ELF-1 (cell line): ENCODE measurements around the gene SMTNL1.

Experiments used
- DNase-seq: peaks from one replicate; pipeline ENCODE4 v3.0.0-alpha.2; 2016; ENCODE audit warnings: low read depth, low spot score

SMTNL1 gene

GRCh38 chr11:57536947-57537619, at the start of gene SMTNL1:
SMTNL1 (plus strand) TSS chr11:57537595; CDS start chr11:57542643, 5,048 bp downstream.
- DNase-seq, result no peak

GRCh38 chr11:57487920-57488659, 49.3 kb upstream of the SMTNL1 start:
- no peak for DNase-seq

- DNase-seq, result no peak
Measured at GRCh38 chr11:57490456-57491248, 46.7 kb upstream of the SMTNL1 start.

- peak; percentile 73 for DNase-seq
Measured at GRCh38 chr11:57491371-57492061, 45.9 kb upstream of the SMTNL1 start.

GRCh38 chr11:57493507-57494503, 43.6 kb upstream of the SMTNL1 start:
- DNase-seq, result peak; percentile 96

- no peak for DNase-seq
Measured at GRCh38 chr11:57496109-57496820, 41.1 kb upstream of the SMTNL1 start.

GRCh38 chr11:57497303-57498247, 39.8 kb upstream of the SMTNL1 start:
- no peak for DNase-seq

- no peak for DNase-seq
Measured at GRCh38 chr11:57498540-57498939, 38.9 kb upstream of the SMTNL1 start.

- peak; percentile 99 for DNase-seq
Measured at GRCh38 chr11:57499413-57499982, 37.9 kb upstream of the SMTNL1 start.

- DNase-seq, result no peak
Measured at GRCh38 chr11:57499983-57500461, 37.4 kb upstream of the SMTNL1 start.

- no peak for DNase-seq
Measured at GRCh38 chr11:57500515-57500914, 36.9 kb upstream of the SMTNL1 start.

GRCh38 chr11:57500926-57501325, 36.5 kb upstream of the SMTNL1 start:
- no peak for DNase-seq

- no peak for DNase-seq
Measured at GRCh38 chr11:57501953-57502352, 35.4 kb upstream of the SMTNL1 start.

GRCh38 chr11:57502376-57502775, 35.0 kb upstream of the SMTNL1 start:
- DNase-seq, result no peak

- DNase-seq, result no peak
Measured at GRCh38 chr11:57502870-57503269, 34.5 kb upstream of the SMTNL1 start.

- DNase-seq, result no peak
Measured at GRCh38 chr11:57504511-57504910, 32.9 kb upstream of the SMTNL1 start.

GRCh38 chr11:57506522-57506921, 30.9 kb upstream of the SMTNL1 start:
- no peak for DNase-seq
